Measurements from ENCODE around the gene RBM26.

RBM26 gene

GRCh38 chr13:79384022-79384610 is 21.9 kb downstream of the RBM26 start:
- no peak for TF ChIP-seq CTCF (IDR thresholded peaks at IDR 0.05; ENCODE audit: unreplicated experiment in 3 of 3)
- H3K4me3 Mint-ChIP-seq: no peak overlapping the region
- H3K9me3 Mint-ChIP-seq: peaks cover 6% of the 10 kb centered on the region
- peak overlapping the region in 1 of 3 experiments; percentile 10 for H3K27ac Mint-ChIP-seq
- peaks cover 35% of the 10 kb centered on the region for H3K4me1 Mint-ChIP-seq
- H3K27me3 Mint-ChIP-seq (ENCODE audit: low read depth): no peaks in the 10 kb centered on the region
- H3K36me3 Mint-ChIP-seq (ENCODE audit: low read depth): peaks cover 32% of the 10 kb centered on the region

- Mint-ChIP-seq H3K4me3 (peak overlapping the region in 1 of 3 experiments; percentile 0), H3K9me3 (peaks cover 6% of the 10 kb centered on the region), H3K27ac (peak overlapping the region; percentile 10 to 68 (median 57)), H3K27me3 (ENCODE audit: low read depth) (no peaks in the 10 kb centered on the region), H3K4me1 (peaks cover 31% of the 10 kb centered on the region), H3K36me3 (ENCODE audit: low read depth) (peaks cover 34% of the 10 kb centered on the region)
- TF ChIP-seq CTCF (IDR thresholded peaks at IDR 0.05; ENCODE audit: unreplicated experiment in 3 of 3): no peak
Measured at GRCh38 chr13:79382545-79383275, 23.3 kb downstream of the RBM26 start.

DNA sequence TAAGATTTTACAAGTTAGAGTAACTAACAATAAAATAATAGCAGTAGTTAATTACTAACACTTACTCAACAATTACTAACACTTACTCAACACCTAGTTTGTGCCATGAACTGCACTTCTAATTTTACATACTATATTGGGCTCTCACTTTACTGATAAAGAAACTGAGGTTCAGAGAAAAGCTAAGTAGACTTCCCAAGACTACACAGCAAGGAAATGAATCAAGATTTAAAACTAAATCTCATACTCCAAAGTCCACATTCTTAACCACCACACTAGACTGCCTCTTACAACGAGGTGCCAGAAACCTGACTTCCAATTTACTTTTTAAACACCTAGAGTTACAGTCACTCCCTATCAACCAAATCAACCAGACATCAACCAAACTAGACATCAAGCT is 25.1 kb downstream of the RBM26 start:
- H3K4me3 Mint-ChIP-seq: peak overlapping the region in 1 of 3 experiments; percentile 1
- peaks cover 27% of the 10 kb centered on the region for H3K4me1 Mint-ChIP-seq
- H3K27me3 Mint-ChIP-seq (ENCODE audit: low read depth): no peaks in the 10 kb centered on the region
- peaks cover 45% of the 10 kb centered on the region for H3K36me3 Mint-ChIP-seq (ENCODE audit: low read depth)
- peak overlapping the region; percentile 18 to 77 (median 73) for H3K27ac Mint-ChIP-seq
- no peak for TF ChIP-seq CTCF (IDR thresholded peaks at IDR 0.05; ENCODE audit: unreplicated experiment in 3 of 3)
- H3K9me3 Mint-ChIP-seq: peaks cover 6% of the 10 kb centered on the region

DNA sequence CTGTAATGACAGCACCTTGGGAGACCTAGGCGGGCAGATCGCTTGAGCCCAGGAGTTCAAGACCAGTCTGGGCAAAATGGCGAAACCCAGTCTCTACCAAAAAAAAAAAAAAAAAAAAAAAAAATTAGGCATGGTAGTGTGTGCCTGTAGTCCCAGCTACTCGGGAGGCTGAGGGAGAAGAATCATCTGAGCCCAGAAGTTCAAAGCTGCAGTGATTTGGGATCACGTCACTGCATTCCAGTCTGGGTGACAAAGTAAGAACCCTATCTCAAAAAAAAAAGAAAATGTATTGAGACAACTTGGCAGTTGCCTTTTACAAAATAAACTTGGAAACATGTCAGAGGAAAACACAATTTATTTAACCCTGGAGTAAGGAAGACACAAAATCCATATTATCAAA is 26.8 kb downstream of the RBM26 start:
- no peak for TF ChIP-seq CTCF (IDR thresholded peaks at IDR 0.05; ENCODE audit: unreplicated experiment in 3 of 3)

DNA sequence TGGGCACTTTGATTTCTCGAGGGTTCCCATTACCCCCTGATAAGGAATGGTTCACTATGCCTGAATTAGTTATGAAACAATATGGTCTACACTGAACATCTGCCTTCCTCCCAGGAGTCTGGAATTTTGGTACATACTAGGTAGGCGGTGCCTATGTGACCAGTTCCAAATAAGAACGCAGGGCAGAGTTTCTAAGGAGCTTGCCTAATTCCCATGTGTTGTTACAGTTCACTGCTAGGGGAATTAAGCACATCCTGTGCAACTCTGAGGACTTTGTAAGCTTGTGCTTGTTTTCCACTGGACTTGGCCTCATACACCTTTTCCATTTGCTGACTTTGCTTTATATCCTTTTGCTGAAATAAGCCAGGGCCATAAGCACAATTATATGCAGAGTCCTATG is 29.2 kb downstream of the RBM26 start:
- Mint-ChIP-seq H3K27me3 (ENCODE audit: low read depth) (no peaks in the 10 kb centered on the region), H3K27ac (no peak overlapping the region), H3K36me3 (ENCODE audit: low read depth) (peaks cover 30% of the 10 kb centered on the region), H3K4me3 (no peak overlapping the region), H3K9me3 (no peaks in the 10 kb centered on the region), H3K4me1 (peaks cover 10% of the 10 kb centered on the region)
- no peak for TF ChIP-seq CTCF (IDR thresholded peaks at IDR 0.05; ENCODE audit: unreplicated experiment in 3 of 3)

More for the DNA sequence above, 26.8 kb downstream of the RBM26 start:
- Mint-ChIP-seq H3K36me3 (ENCODE audit: low read depth) (peaks cover 44% of the 10 kb centered on the region), H3K4me3 (no peak overlapping the region), H3K27me3 (ENCODE audit: low read depth) (no peaks in the 10 kb centered on the region), H3K4me1 (peaks cover 22% of the 10 kb centered on the region), H3K27ac (no peak overlapping the region), H3K9me3 (peaks cover 6% of the 10 kb centered on the region)

DNA sequence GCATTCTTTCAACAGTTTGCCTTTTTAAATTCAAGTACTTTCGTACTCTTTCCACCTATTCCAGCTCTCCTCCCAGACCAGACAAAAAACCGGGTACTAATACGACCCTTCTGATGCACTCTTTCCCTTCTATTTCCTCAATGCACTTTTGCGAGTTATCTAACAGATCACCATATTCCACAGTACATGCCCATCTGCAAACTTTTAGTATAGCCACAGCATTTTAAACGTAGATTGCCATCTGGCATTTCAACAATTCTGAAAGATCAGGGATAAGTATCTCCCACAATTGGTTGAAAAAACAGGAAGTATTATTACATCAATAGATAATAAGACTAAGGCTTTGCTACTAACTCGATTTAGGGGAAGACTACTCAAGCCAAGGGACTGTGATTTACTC is 31.5 kb downstream of the RBM26 start:
- Mint-ChIP-seq H3K9me3 (no peaks in the 10 kb centered on the region), H3K36me3 (ENCODE audit: low read depth) (peaks cover 48% of the 10 kb centered on the region), H3K4me3 (no peak overlapping the region), H3K4me1 (no peaks in the 10 kb centered on the region), H3K27me3 (ENCODE audit: low read depth) (no peaks in the 10 kb centered on the region), H3K27ac (no peak overlapping the region)
- no peak for TF ChIP-seq CTCF (IDR thresholded peaks at IDR 0.05; ENCODE audit: unreplicated experiment in 3 of 3)

Measured in nephron (organoid).